Loucy (cell line): ENCODE data around the gene C10orf105.

ENCODE experiments used
- CTCF ChIP-seq: fragments of 200-600 bp; sonication (generic); conservative IDR thresholded peaks from 2 replicates; pipeline ENCODE4 v1.5.1; 2014; ENCODE audit warnings: mild to moderate bottlenecking, antibody characterized with exemption, low read length
- EZH2phosphoT487 ChIP-seq: fragments of 200-600 bp; IDR thresholded peaks from 2 replicates; pipeline ENCODE4 v1.6.1; 2018; ENCODE audit warnings: antibody characterized with exemption, mild to moderate bottlenecking, moderate library complexity, borderline replicate concordance

- TF ChIP-seq CTCF (no peak), EZH2phosphoT487 (no peak)
These were observed 17.6 kb upstream of the C10orf105 start for GRCh38 chr10:71737001-71737833.
